GM23338 (cell line): Measurements from ENCODE around the gene EXOSC3. TPM values are rescaled to one million over a fixed set of nuclear protein-coding genes. Genes with fewer than 3 reads are reported as not detected.

ENCODE experiments used
- ATAC-seq: fragments of 200-7000 bp; cut with Tn5 transposase; 3 replicates; pipeline ENCODE4 v1.9.1; 2020
- DNase-seq: peaks from one replicate; pipeline ENCODE4 v3.0.0-alpha.2; 2015; ENCODE audit warnings: low spot score
- H2AFZ ChIP-seq: fragments of 200-600 bp; sonication (generic); 2 replicates; pipeline ENCODE4 v1.8.0; 2016; ENCODE audit warnings: antibody characterized with exemption, mild to moderate bottlenecking, moderate library complexity
- H3F3A ChIP-seq: fragments of 200-600 bp; sonication (generic); replicated peaks from 2 replicates; pipeline ENCODE4 v1.8.0; 2017; ENCODE audit warnings: antibody characterized with exemption, mixed run types, low read depth
- H3K27ac ChIP-seq: fragments of 200-600 bp; sonication (generic); 2 replicates; pipeline ENCODE4 v1.6.1; 2016; ENCODE audit warnings: low read depth
- H3K27me3 ChIP-seq: fragments of 200-600 bp; sonication (generic); 2 replicates; pipeline ENCODE4 v1.8.0; 2016; ENCODE audit warnings: mild to moderate bottlenecking, mixed run types, moderate library complexity; ENCODE audit not compliant: insufficient read depth
- H3K36me3 ChIP-seq: fragments of 200-600 bp; sonication (generic); 2 replicates; pipeline ENCODE4 v1.8.0; 2016; ENCODE audit warnings: mild to moderate bottlenecking; ENCODE audit not compliant: insufficient read depth
- H3K4me1 ChIP-seq: fragments of 200-600 bp; sonication (generic); 2 replicates; pipeline ENCODE4 v1.8.0; 2016; ENCODE audit warnings: mild to moderate bottlenecking, moderate library complexity; ENCODE audit not compliant: insufficient read depth
- H3K4me2 ChIP-seq: fragments of 200-600 bp; sonication (generic); 2 replicates; pipeline ENCODE4 v1.7.1; 2017; ENCODE audit warnings: mixed run types
- H3K4me3 ChIP-seq: fragments of 200-600 bp; sonication (generic); 2 replicates; pipeline ENCODE4 v1.6.1; 2016; ENCODE audit warnings: mixed run types
- H3K79me2 ChIP-seq: fragments of 200-600 bp; sonication (generic); replicated peaks from 2 replicates; pipeline ENCODE4 v1.8.0; 2017; ENCODE audit warnings: mild to moderate bottlenecking; ENCODE audit not compliant: insufficient read depth
- H3K9me2 ChIP-seq: fragments of 200-600 bp; sonication (generic); 2 replicates; pipeline ENCODE4 v1.8.0; 2017; ENCODE audit not compliant: insufficient read depth
- H4K20me1 ChIP-seq: fragments of 200-600 bp; sonication (generic); replicated peaks from 2 replicates; pipeline ENCODE4 v1.8.0; 2017; ENCODE audit warnings: mild to moderate bottlenecking; ENCODE audit not compliant: insufficient read depth
- H3K27ac Mint-ChIP-seq: 2 replicates; pipeline ENCODE4 v1.8.0; 2020; ENCODE audit warnings: inconsistent platforms, mild to moderate bottlenecking, moderate library complexity, mixed read lengths
- H3K27me3 Mint-ChIP-seq: 3 replicates; pipeline ENCODE4 v1.8.0; 2022; ENCODE audit warnings: low read depth, mild to moderate bottlenecking, moderate library complexity, mixed read lengths, inconsistent platforms; ENCODE audit not compliant: insufficient read depth, poor library complexity
- H3K36me3 Mint-ChIP-seq: 3 replicates; pipeline ENCODE4 v1.8.0; 2021; ENCODE audit warnings: low read depth, mild to moderate bottlenecking, inconsistent platforms, moderate library complexity, mixed read lengths
- H3K4me1 Mint-ChIP-seq: 3 replicates; pipeline ENCODE4 v1.8.0; 2020; ENCODE audit warnings: mild to moderate bottlenecking, inconsistent platforms, mixed read lengths
- H3K4me3 Mint-ChIP-seq: 3 replicates; pipeline ENCODE4 v1.8.0; 2021; ENCODE audit warnings: moderate library complexity, mild to moderate bottlenecking, inconsistent platforms, mixed read lengths
- H3K9me3 Mint-ChIP-seq: 3 replicates; pipeline ENCODE4 v1.8.0; 2020; ENCODE audit warnings: moderate library complexity, mild to moderate bottlenecking, inconsistent platforms, mixed read lengths
- CREB1 ChIP-seq: fragments of 250-450 bp; sonication (Bioruptor Pico); IDR thresholded peaks from 2 replicates; pipeline ENCODE4 v1.5.0; 2020; ENCODE audit warnings: low read depth, mild to moderate bottlenecking, moderate library complexity
- EZH2 ChIP-seq: fragments of 200-600 bp; sonication (generic); IDR thresholded peaks from one replicate; pipeline ENCODE4 v1.8.0; 2017; ENCODE audit warnings: antibody characterized with exemption, mild to moderate bottlenecking, low read depth; ENCODE audit not compliant: unreplicated experiment
- EZH2phosphoT487 ChIP-seq: fragments of 200-600 bp; sonication (generic); IDR thresholded peaks from one replicate; pipeline ENCODE4 v1.8.1; 2018; ENCODE audit warnings: antibody characterized with exemption; ENCODE audit not compliant: unreplicated experiment
- POLR2AphosphoS5 ChIP-seq: IDR thresholded peaks from 2 replicates; pipeline ENCODE4 v1.6.1; 2016; ENCODE audit warnings: antibody characterized with exemption, low read depth
- STAT1 ChIP-seq: IDR thresholded peaks from one replicate; pipeline ENCODE4 v1.6.1; 2016; ENCODE audit warnings: antibody characterized with exemption; ENCODE audit not compliant: unreplicated experiment
- polyA plus RNA-seq: library from polyadenylated mRNA; unstranded; fragments of >200 nt; fragmentation: Nextera tagmentation; extraction: Ambion mirVana; gene quantifications from 2 replicates; pipeline ENCODE4 v1.2.1, GENCODE V29; 2016
- total RNA-seq: library from RNA; depleted of rRNA; stranded (reverse); fragments of >200 nt; shearing (Covaris generic); gene quantifications from 2 replicates; pipeline ENCODE4 v1.2.3, GENCODE V29; 2014
- TF ChIP-seq, protein P1 (sequence below): IDR thresholded peaks from one replicate; pipeline ENCODE4 v1.6.1; 2018; ENCODE audit warnings: antibody characterized with exemption; ENCODE audit not compliant: unreplicated experiment
- TF ChIP-seq, protein P2 (sequence below), 2 experiments: fragments of 200-600 bp in 1 of 2; sonication (generic) in 1 of 2; conservative IDR thresholded peaks; 2 replicates each; pipeline versions ENCODE4 v1.5.1 to v1.6.1; 2016 to 2017; ENCODE audit warnings: antibody characterized with exemption in 2 of 2, low read depth in 2 of 2, mild to moderate bottlenecking in 2 of 2, moderate library complexity in 1 of 2

Gene EXOSC3
- total and polyA plus RNA-seq, 2 experiments from 2014 or later = 62.3 to 149 TPM

DNA sequence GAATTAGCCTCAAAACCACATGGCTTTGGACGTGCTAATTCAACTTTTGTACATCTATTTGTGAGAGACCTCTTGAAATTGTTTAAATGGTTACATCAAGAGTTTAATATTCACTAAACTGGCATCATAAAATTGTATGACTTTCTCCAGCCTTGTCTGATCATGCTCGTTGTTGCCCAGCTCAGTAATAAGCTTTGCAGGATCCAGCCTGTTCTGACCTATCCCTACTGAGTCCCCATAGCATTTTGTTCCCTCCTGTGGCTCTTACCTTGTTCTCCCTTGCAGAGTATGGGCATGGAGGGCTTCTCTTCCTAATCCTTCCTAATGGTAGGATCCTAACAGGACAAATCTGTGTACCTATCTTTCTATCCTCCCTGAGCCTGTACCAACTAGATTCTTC lies 6.3 kb downstream of the EXOSC3 start (continued):
- TF ChIP-seq, protein P1, sequence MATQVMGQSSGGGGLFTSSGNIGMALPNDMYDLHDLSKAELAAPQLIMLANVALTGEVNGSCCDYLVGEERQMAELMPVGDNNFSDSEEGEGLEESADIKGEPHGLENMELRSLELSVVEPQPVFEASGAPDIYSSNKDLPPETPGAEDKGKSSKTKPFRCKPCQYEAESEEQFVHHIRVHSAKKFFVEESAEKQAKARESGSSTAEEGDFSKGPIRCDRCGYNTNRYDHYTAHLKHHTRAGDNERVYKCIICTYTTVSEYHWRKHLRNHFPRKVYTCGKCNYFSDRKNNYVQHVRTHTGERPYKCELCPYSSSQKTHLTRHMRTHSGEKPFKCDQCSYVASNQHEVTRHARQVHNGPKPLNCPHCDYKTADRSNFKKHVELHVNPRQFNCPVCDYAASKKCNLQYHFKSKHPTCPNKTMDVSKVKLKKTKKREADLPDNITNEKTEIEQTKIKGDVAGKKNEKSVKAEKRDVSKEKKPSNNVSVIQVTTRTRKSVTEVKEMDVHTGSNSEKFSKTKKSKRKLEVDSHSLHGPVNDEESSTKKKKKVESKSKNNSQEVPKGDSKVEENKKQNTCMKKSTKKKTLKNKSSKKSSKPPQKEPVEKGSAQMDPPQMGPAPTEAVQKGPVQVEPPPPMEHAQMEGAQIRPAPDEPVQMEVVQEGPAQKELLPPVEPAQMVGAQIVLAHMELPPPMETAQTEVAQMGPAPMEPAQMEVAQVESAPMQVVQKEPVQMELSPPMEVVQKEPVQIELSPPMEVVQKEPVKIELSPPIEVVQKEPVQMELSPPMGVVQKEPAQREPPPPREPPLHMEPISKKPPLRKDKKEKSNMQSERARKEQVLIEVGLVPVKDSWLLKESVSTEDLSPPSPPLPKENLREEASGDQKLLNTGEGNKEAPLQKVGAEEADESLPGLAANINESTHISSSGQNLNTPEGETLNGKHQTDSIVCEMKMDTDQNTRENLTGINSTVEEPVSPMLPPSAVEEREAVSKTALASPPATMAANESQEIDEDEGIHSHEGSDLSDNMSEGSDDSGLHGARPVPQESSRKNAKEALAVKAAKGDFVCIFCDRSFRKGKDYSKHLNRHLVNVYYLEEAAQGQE = no peak
- TF ChIP-seq, protein P2, sequence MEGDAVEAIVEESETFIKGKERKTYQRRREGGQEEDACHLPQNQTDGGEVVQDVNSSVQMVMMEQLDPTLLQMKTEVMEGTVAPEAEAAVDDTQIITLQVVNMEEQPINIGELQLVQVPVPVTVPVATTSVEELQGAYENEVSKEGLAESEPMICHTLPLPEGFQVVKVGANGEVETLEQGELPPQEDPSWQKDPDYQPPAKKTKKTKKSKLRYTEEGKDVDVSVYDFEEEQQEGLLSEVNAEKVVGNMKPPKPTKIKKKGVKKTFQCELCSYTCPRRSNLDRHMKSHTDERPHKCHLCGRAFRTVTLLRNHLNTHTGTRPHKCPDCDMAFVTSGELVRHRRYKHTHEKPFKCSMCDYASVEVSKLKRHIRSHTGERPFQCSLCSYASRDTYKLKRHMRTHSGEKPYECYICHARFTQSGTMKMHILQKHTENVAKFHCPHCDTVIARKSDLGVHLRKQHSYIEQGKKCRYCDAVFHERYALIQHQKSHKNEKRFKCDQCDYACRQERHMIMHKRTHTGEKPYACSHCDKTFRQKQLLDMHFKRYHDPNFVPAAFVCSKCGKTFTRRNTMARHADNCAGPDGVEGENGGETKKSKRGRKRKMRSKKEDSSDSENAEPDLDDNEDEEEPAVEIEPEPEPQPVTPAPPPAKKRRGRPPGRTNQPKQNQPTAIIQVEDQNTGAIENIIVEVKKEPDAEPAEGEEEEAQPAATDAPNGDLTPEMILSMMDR (conservative IDR thresholded peaks at IDR 0.05; ENCODE audit: low read depth in 2 of 2) = no peak

DNA sequence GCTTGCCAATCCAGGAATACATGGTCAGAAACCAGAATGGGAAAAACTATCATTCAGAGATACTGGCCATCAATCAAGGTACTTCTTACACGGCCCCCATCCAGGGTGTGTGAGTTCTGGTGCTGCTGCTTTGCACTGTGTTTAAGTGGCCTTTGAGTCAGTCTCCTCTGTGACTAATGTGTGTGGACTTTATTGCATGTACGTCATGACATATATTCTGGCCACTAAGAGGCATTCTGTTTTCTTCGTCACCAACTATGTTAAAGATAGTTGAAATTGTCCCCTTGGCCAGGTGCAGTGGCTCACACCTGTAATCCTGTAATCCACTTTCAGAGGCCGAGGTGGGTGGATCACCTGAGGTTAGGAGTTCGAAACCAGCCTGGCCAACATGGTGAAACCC lies 8.5 kb downstream of the EXOSC3 start:
- peaks cover 1% of the 10 kb centered on the region; the same call in 1 of the 2 replicates for H3K79me2 ChIP-seq
- no peak overlapping the region for H3K4me2 ChIP-seq
- no peak for DNase-seq
- H3F3A ChIP-seq = no peaks in the 10 kb centered on the region
- no peak overlapping the region for H3K27ac ChIP-seq
- peaks cover 32% of the 10 kb centered on the region for H3K36me3 ChIP-seq
- H3K27me3 Mint-ChIP-seq = peaks cover 3% of the 10 kb centered on the region
- no peak overlapping the region for H2AFZ ChIP-seq
- H3K4me1 Mint-ChIP-seq = no peaks in the 10 kb centered on the region
- ATAC-seq = no peak
- peaks cover 15% of the 10 kb centered on the region for H4K20me1 ChIP-seq
- peaks cover 50% of the 10 kb centered on the region for H3K36me3 Mint-ChIP-seq
- no peaks in the 10 kb centered on the region for H3K9me3 Mint-ChIP-seq
- H3K4me3 ChIP-seq = no peak overlapping the region
- H3K27ac Mint-ChIP-seq = no peak overlapping the region
- no peaks in the 10 kb centered on the region for H3K27me3 ChIP-seq
- no peaks in the 10 kb centered on the region for H3K4me1 ChIP-seq
- H3K4me3 Mint-ChIP-seq = no peak overlapping the region
- H3K9me2 ChIP-seq = no peaks in the 10 kb centered on the region
- no peak for TF ChIP-seq STAT1
- no peak for TF ChIP-seq EZH2
- TF ChIP-seq, protein P2 (conservative IDR thresholded peaks at IDR 0.05; ENCODE audit: low read depth in 2 of 2) = no peak
- TF ChIP-seq CREB1 (CRISPR knock-in tag) = no peak
- TF ChIP-seq EZH2phosphoT487 = no peak
- TF ChIP-seq, protein P1 = no peak
- no peak for TF ChIP-seq POLR2AphosphoS5
